SIG-M5 treated with dmso at 0.1 percent for 504 hours (cell line): ENCODE results near the gene ZNF79.
A peak's percentile ranks its signal among the peaks of the same experiment; 100 is the strongest.

ENCODE experiments used
- DNase-seq: peaks from one replicate; lab custom pipeline; 2025; ENCODE audit not compliant: unreplicated experiment; lab: John Stamatoyannopoulos, UW

The ZNF79 gene

GRCh38 chr9:127397646-127398274 lies 26.4 kb upstream of the ZNF79 start:
- no peak for DNase-seq

- no peak for DNase-seq
Measured at GRCh38 chr9:127398275-127398647, 25.9 kb upstream of the ZNF79 start.

GRCh38 chr9:127398715-127399400 lies 25.3 kb upstream of the ZNF79 start:
- DNase-seq = no peak

GRCh38 chr9:127399736-127400269 lies 24.4 kb upstream of the ZNF79 start:
- no peak for DNase-seq

GRCh38 chr9:127402401-127403090 lies 21.6 kb upstream of the ZNF79 start:
- no peak for DNase-seq

GRCh38 chr9:127403507-127404192 lies 20.5 kb upstream of the ZNF79 start:
- DNase-seq = no peak

- no peak for DNase-seq
Measured at GRCh38 chr9:127404631-127405030, 19.6 kb upstream of the ZNF79 start.

GRCh38 chr9:127405344-127406125 lies 18.6 kb upstream of the ZNF79 start:
- DNase-seq = no peak

- DNase-seq = no peak
Measured at GRCh38 chr9:127406799-127407491, 17.2 kb upstream of the ZNF79 start.

- DNase-seq = no peak
Measured at GRCh38 chr9:127407492-127407843, 16.7 kb upstream of the ZNF79 start.

- DNase-seq = peak; percentile 27
Measured at GRCh38 chr9:127411122-127411521, 13.1 kb upstream of the ZNF79 start.

- no peak for DNase-seq
Measured at GRCh38 chr9:127415141-127415540, 9.0 kb upstream of the ZNF79 start.

- no peak for DNase-seq
Measured at GRCh38 chr9:127415657-127416056, 8.5 kb upstream of the ZNF79 start.

GRCh38 chr9:127417131-127418036 lies 6.8 kb upstream of the ZNF79 start:
- no peak for DNase-seq

- no peak for DNase-seq
Measured at GRCh38 chr9:127418037-127418471, 6.1 kb upstream of the ZNF79 start.

- DNase-seq = no peak
Measured at GRCh38 chr9:127419348-127419747, 4.8 kb upstream of the ZNF79 start.

GRCh38 chr9:127421057-127421456 lies 3.1 kb upstream of the ZNF79 start:
- no peak for DNase-seq

GRCh38 chr9:127422133-127422782 lies 1.9 kb upstream of the ZNF79 start:
- DNase-seq = no peak

- no peak for DNase-seq
Measured at GRCh38 chr9:127422787-127423186, 1.4 kb upstream of the ZNF79 start.
